ENCODE measurements around the gene FCRL5.

Gene FCRL5

GRCh38 chr1:157469752-157470675, 82.3 kb downstream of the FCRL5 start:
- Histone ChIP-seq H3K4me3 (ENCODE audit: severe bottlenecking) (no peak overlapping the region), H3K36me3 (ENCODE audit: low read depth) (no peaks in the 10 kb centered on the region), H3K27ac (ENCODE audit: poor library complexity, severe bottlenecking) (no peak overlapping the region), H3K27me3 (ENCODE audit: insufficient read depth, poor library complexity, severe bottlenecking) (no peaks in the 10 kb centered on the region), H3K4me1 (ENCODE audit: insufficient read depth, poor library complexity, severe bottlenecking) (no peaks in the 10 kb centered on the region), H3K9me3 (ENCODE audit: severe bottlenecking) (no peaks in the 10 kb centered on the region)
- ATAC-seq (ENCODE audit: low read depth): no peak
- DNase-seq (ENCODE audit: low spot score): no peak
- TF ChIP-seq CTCF (IDR thresholded peaks at IDR 0.05; ENCODE audit: poor library complexity, severe bottlenecking): no peak

DNA sequence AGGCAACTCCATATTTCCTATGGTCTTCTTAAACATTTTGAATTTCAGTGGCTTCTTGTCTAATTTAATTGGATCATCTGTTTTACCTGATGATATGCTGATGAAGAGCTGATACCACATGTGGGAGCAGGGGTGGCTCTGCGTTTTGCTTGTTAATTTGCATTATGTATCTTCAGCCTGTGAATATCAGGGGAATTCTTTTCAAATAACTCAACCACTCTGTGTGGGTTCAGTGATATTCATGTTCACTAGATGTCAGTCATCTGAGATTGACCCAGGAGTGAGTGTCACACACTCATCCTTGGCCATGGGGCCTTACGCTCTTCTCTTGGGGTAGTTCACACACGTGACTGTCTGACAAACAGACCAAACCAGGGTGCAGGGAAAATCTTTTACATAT, 83.0 kb downstream of the FCRL5 start:
- ATAC-seq (ENCODE audit: low read depth) (no peak), DNase-seq (ENCODE audit: low spot score) (no peak)
- H3K4me3 ChIP-seq (ENCODE audit: severe bottlenecking): no peak overlapping the region
- H3K9me3 ChIP-seq (ENCODE audit: severe bottlenecking): no peaks in the 10 kb centered on the region
- no peaks in the 10 kb centered on the region for H3K27me3 ChIP-seq (ENCODE audit: insufficient read depth, poor library complexity, severe bottlenecking)
- H3K36me3 ChIP-seq (ENCODE audit: low read depth): no peaks in the 10 kb centered on the region
- TF ChIP-seq CTCF (IDR thresholded peaks at IDR 0.05; ENCODE audit: poor library complexity, severe bottlenecking): no peak
- no peaks in the 10 kb centered on the region for H3K4me1 ChIP-seq (ENCODE audit: insufficient read depth, poor library complexity, severe bottlenecking)
- H3K27ac ChIP-seq (ENCODE audit: poor library complexity, severe bottlenecking): no peak overlapping the region

- Histone ChIP-seq H3K27me3 (ENCODE audit: insufficient read depth, poor library complexity, severe bottlenecking) (no peaks in the 10 kb centered on the region), H3K27ac (ENCODE audit: poor library complexity, severe bottlenecking) (no peak overlapping the region), H3K36me3 (ENCODE audit: low read depth) (no peaks in the 10 kb centered on the region), H3K4me3 (ENCODE audit: severe bottlenecking) (no peak overlapping the region), H3K4me1 (ENCODE audit: insufficient read depth, poor library complexity, severe bottlenecking) (no peaks in the 10 kb centered on the region), H3K9me3 (ENCODE audit: severe bottlenecking) (no peaks in the 10 kb centered on the region)
- TF ChIP-seq CTCF (IDR thresholded peaks at IDR 0.05; ENCODE audit: poor library complexity, severe bottlenecking): no peak
- no peak for DNase-seq (ENCODE audit: low spot score)
- ATAC-seq (ENCODE audit: low read depth): no peak
Observed at GRCh38 chr1:157466011-157466410, 86.3 kb downstream of the FCRL5 start.

Measured in RWPE2 (cell line).